Measurements from ENCODE around the gene ADAMTSL2. TPM values are rescaled to one million over a fixed set of nuclear protein-coding genes. Genes with fewer than 3 reads are reported as not detected.
A peak's percentile ranks its signal among the peaks of the same experiment; 100 is the strongest.

The ADAMTSL2 gene
- total and polyA plus RNA-seq, 4 experiments from 2014 or later = 0.07 to 0.17 (median 0.09) TPM; not detected in 1

DNA sequence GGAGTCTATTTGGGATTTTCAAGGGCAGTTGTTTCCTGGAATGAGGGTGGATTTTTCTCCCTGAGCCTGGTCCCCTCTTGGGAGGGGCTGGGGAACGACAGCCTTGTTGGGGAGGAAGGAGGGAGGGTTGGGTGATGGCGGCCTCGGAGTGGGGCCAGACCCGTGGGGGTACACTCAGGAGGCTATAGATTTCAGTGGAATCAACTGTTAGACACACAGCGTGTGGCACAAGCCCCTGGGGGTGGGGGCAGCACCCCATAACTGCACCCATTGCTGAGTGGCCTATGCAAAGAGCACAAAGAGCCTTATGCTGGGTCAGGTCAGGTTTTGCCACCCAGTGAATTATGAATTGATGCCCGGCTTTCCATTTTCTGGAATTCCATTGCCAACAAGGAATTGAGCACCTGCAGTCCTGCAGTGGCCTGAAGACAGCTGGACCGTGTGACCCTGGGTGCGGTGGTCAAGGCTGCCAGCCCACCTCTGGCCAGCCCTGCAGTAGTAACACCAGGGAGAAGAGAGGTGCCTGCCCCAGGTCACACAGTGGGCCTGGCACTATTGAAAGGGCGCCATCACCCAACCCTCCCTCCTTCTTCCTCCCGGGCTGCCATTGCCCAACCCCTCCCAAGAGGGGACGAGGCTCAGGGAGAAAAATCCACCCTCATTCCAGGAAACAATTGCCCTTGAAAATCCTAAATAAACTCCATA, 18.1 kb upstream of the ADAMTSL2 start:
- Histone ChIP-seq H3K4me1 (ENCODE audit: insufficient read depth, low read length) (no peaks in the 10 kb centered on the region), H3K36me3 (ENCODE audit: insufficient read depth, low read length) (no peaks in the 10 kb centered on the region), H3K27me3 (ENCODE audit: insufficient read depth, low read length) (no peaks in the 10 kb centered on the region), H3K27ac (ENCODE audit: low read depth, low read length) (no peak overlapping the region), H3K9me3 (ENCODE audit: control insufficient read depth in 1 of 2, low read length in 2 of 2) (no peaks in the 10 kb centered on the region), H3K4me3 (ENCODE audit: low read length in 2 of 2) (no peak overlapping the region)
- no peaks in the 10 kb centered on the region for H3K9me3 Mint-ChIP-seq
- H3K4me1 Mint-ChIP-seq = no peaks in the 10 kb centered on the region
- ChIA-PET CTCF (ENCODE audit: partially characterized antibody) (no interaction called here), POLR2A (ENCODE audit: partially characterized antibody) (no interaction called here)
- H3K4me3 Mint-ChIP-seq = no peak overlapping the region
- DNase-seq = no peak
- peaks cover 2 to 4% of the 10 kb centered on the region in 2 donors for H3K27me3 Mint-ChIP-seq
- intact Hi-C loops (cut with micrococcal nuclease) = no loop called here
- H3K27ac Mint-ChIP-seq = peak overlapping the region in 1 of 7 donors; percentile 14
- H3K36me3 Mint-ChIP-seq = no peaks in the 10 kb centered on the region

DNA sequence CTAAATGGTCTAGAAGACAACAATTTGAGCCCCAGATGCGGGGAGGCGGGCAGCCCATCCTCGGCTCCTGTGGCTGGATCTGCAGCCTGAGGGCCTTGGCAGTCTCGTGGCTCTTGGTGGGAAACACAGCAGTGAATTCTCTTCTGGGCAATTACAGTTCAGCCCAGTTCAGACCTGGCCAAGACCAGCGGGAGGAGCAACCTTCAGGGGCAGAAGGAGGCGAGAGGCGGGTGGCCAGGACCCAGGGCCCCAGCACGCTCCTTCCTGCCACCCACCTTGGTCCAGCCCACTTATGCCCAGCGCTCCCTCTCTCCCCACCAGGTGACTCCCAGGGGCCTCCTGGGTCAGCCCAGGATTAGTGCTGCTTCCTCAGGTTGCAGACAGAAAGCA, 17.5 kb upstream of the ADAMTSL2 start:
- Histone ChIP-seq H3K36me3 (ENCODE audit: insufficient read depth, low read length) (no peaks in the 10 kb centered on the region), H3K27ac (ENCODE audit: low read depth, low read length) (no peak overlapping the region), H3K4me3 (ENCODE audit: low read length in 2 of 2) (no peak overlapping the region), H3K9me3 (ENCODE audit: control insufficient read depth in 1 of 2, low read length in 2 of 2) (no peaks in the 10 kb centered on the region), H3K4me1 (ENCODE audit: insufficient read depth, low read length) (no peaks in the 10 kb centered on the region), H3K27me3 (ENCODE audit: insufficient read depth, low read length) (no peaks in the 10 kb centered on the region)
- H3K27ac Mint-ChIP-seq = peak overlapping the region in 1 of 7 donors; percentile 14
- ChIA-PET POLR2A (ENCODE audit: partially characterized antibody) (no interaction called here), CTCF (ENCODE audit: partially characterized antibody) (no interaction called here)
- H3K27me3 Mint-ChIP-seq = peaks cover 2 to 4% of the 10 kb centered on the region in 2 donors
- intact Hi-C loops (cut with micrococcal nuclease) = no loop called here
- H3K4me3 Mint-ChIP-seq = no peak overlapping the region
- H3K36me3 Mint-ChIP-seq = no peaks in the 10 kb centered on the region
- H3K9me3 Mint-ChIP-seq = no peaks in the 10 kb centered on the region
- H3K4me1 Mint-ChIP-seq = no peaks in the 10 kb centered on the region
- no peak for DNase-seq

DNA sequence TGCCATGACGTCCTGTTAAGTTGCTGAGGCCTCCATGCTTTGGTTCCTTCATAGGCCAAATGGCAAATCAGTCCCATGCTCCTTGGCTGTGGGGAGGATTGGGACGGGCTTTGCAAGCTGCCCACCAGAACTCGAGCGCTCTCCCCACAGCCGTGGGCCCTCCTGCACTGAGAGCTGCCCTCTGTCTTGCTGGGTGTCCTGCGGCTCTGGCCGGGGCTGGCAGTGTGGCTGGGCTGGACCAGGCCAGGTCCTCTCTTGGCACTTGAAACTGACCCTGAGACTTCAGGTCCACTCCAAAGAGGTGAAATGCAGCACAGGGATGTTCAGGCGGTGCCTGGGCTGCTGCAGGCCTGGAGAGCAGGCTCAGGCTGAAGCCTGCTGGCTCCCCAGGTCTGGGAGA, 16.8 kb upstream of the ADAMTSL2 start:
- Mint-ChIP-seq H3K9me3 (no peaks in the 10 kb centered on the region), H3K4me3 (no peak overlapping the region), H3K27me3 (peaks cover 2 to 4% of the 10 kb centered on the region in 2 donors), H3K27ac (no peak overlapping the region), H3K36me3 (no peaks in the 10 kb centered on the region), H3K4me1 (no peaks in the 10 kb centered on the region)
- intact Hi-C loops (cut with micrococcal nuclease) = no loop called here
- ChIA-PET CTCF (ENCODE audit: partially characterized antibody) (no interaction called here), POLR2A (ENCODE audit: partially characterized antibody) (interaction anchor here (0.7 kb wide), 1 partner anchor 487 kb away, joined by 3 read pairs; no protein-coding TSS in a partner anchor)
- Histone ChIP-seq H3K27me3 (ENCODE audit: insufficient read depth, low read length) (no peaks in the 10 kb centered on the region), H3K4me3 (ENCODE audit: low read length in 2 of 2) (no peak overlapping the region), H3K36me3 (ENCODE audit: insufficient read depth, low read length) (no peaks in the 10 kb centered on the region), H3K4me1 (ENCODE audit: insufficient read depth, low read length) (no peaks in the 10 kb centered on the region), H3K27ac (ENCODE audit: low read depth, low read length) (no peak overlapping the region), H3K9me3 (ENCODE audit: control insufficient read depth in 1 of 2, low read length in 2 of 2) (no peaks in the 10 kb centered on the region)
- DNase-seq = no peak

DNA sequence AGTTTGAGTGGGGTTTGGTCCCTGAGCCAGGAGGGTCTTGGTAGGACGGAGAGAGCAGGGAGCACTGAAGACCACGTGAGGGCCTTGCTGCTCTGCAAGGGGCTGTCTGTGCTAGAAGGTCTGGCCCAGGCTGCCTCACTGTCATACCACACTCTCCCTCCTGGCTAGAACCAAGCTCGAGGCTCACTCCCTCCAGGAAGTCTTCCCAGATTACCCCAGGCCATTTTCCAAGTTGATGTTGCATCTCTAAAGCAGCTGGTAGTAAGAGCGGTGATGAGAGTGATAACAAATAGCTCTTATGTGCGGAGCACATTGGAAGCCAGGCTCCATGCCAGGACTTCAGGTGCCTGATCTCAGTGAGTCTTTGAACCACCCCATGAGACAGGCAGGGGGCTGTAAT, 16.3 kb upstream of the ADAMTSL2 start:
- CTCF ChIA-PET (ENCODE audit: partially characterized antibody) = no interaction called here
- no peaks in the 10 kb centered on the region for H3K9me3 Mint-ChIP-seq

DNA sequence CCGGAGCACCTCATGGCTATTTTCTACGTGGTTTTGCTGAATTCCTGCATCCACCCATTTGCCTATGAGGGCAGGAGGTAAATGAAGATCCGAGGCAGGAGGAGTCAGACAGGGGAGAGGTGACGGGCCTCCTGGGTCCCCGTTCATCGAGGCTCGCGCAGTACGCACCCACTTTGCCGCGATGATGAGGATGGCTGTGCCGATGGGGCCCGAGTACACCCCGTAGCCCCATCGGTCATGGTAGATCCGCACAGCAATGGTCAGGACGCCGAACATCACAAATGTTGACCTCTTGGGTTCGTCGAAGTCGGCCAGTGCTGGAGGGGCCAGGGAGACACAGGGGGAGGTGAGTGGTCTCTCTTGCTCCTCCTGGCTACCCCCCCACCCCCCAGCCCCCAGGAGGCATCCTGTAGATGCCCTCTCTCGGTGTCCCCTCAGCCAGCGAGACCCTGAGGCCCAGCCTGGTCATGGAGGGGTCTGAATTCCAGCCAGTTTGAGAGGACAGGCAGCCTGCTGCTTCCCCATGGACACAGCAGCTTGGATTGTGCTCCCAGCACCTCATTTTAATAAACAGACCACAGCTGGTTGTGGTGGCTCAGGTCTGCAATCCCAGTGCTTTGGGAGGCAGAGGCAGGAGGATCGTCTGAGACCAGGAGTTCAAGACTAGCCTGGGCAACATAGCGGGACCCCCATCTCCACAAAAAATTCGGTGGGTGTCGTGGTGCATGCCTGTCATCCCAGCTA, 15.6 kb upstream of the ADAMTSL2 start:
- H3K4me3 ChIP-seq (ENCODE audit: low read length in 2 of 2) = no peak overlapping the region
- H3K4me1 ChIP-seq (ENCODE audit: insufficient read depth, low read length) = no peaks in the 10 kb centered on the region
- H3K27ac Mint-ChIP-seq = no peak overlapping the region
- no peak for DNase-seq
- no peaks in the 10 kb centered on the region for H3K9me3 ChIP-seq (ENCODE audit: control insufficient read depth in 1 of 2, low read length in 2 of 2)
- no peaks in the 10 kb centered on the region for H3K9me3 Mint-ChIP-seq
- H3K27me3 Mint-ChIP-seq = peaks cover 2 to 4% of the 10 kb centered on the region in 2 donors
- no peaks in the 10 kb centered on the region for H3K36me3 Mint-ChIP-seq
- ChIA-PET CTCF (ENCODE audit: partially characterized antibody) (no interaction called here), POLR2A (ENCODE audit: partially characterized antibody) (no interaction called here)
- intact Hi-C loops (cut with micrococcal nuclease) = no loop called here
- no peaks in the 10 kb centered on the region for H3K36me3 ChIP-seq (ENCODE audit: insufficient read depth, low read length)
- H3K4me3 Mint-ChIP-seq = no peak overlapping the region
- H3K27me3 ChIP-seq (ENCODE audit: insufficient read depth, low read length) = no peaks in the 10 kb centered on the region
- no peak overlapping the region for H3K27ac ChIP-seq (ENCODE audit: low read depth, low read length)
- peaks cover 0 to 4% (median 0%) of the 10 kb centered on the region in 4 donors for H3K4me1 Mint-ChIP-seq

More for the DNA sequence above, 16.3 kb upstream of the ADAMTSL2 start:
- Histone ChIP-seq H3K4me1 (ENCODE audit: insufficient read depth, low read length) (no peaks in the 10 kb centered on the region), H3K9me3 (ENCODE audit: control insufficient read depth in 1 of 2, low read length in 2 of 2) (no peaks in the 10 kb centered on the region), H3K36me3 (ENCODE audit: insufficient read depth, low read length) (no peaks in the 10 kb centered on the region), H3K4me3 (ENCODE audit: low read length in 2 of 2) (no peak overlapping the region), H3K27ac (ENCODE audit: low read depth, low read length) (no peak overlapping the region), H3K27me3 (ENCODE audit: insufficient read depth, low read length) (no peaks in the 10 kb centered on the region)
- H3K4me1 Mint-ChIP-seq = no peaks in the 10 kb centered on the region
- H3K4me3 Mint-ChIP-seq = no peak overlapping the region
- H3K27me3 Mint-ChIP-seq = peaks cover 2 to 4% of the 10 kb centered on the region in 2 donors
- intact Hi-C loops (cut with micrococcal nuclease) = no loop called here
- H3K27ac Mint-ChIP-seq = no peak overlapping the region
- no peaks in the 10 kb centered on the region for H3K36me3 Mint-ChIP-seq
- no peak for DNase-seq
- POLR2A ChIA-PET (ENCODE audit: partially characterized antibody) = interaction anchor here (0.7 kb wide), 1 partner anchor 486 kb away, joined by 3 read pairs; no protein-coding TSS in a partner anchor

DNA sequence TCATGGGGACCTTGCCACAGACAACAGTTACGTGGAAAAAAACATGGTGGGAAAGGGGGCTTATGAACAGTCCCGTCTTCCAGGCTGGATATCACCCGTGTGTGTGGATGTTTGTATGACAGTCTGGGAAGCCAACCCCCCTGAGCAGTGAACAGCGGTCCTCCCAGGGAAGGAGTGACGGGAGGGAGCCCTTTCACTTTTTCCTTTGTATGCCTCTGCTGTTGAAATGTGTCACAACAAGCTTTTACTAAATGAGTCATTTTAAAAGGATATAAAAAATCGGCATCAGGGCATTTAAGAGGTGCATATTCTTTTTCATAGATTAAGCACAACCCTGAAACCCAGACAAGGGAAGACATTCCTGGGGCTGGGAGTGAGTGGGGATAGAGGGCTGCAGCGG, 14.8 kb upstream of the ADAMTSL2 start:
- Mint-ChIP-seq H3K27me3 (peaks cover 2 to 4% of the 10 kb centered on the region in 2 donors), H3K9me3 (no peaks in the 10 kb centered on the region)
- CTCF ChIA-PET (ENCODE audit: partially characterized antibody) = no interaction called here

DNA sequence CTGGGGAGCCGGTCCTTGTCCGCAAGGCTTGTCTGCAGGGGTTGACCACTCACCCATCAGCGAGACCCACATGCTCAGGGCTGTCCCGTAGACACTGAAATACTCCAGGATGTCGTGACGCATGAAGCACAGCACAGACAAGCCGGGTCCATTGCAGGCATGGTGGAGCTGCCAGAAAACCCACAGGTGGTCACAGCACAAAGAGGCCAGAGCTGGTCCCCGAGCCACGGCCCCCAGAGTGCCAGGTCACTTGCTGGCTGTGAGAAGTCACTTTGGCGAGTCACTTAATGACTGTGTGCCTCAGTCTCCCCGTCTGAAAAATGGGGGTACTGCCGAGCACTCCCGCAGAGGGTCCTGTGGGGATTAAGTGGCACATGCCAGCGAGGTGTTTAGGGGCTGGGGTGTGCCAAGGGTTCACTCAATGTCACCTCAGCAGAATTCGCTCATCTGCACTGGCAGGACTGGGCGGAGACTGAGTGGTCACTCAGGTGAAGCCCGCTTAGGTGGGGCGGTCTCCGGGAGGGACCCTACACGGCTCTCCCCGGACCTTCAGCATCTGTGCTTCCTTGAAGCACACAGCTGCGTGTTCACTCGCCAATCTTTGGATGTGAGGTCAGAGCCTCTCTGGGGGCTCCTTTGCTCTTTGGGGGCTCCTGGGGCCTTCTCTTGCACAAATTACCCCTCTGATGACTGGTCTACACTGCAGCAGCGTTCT, 14.2 kb upstream of the ADAMTSL2 start:
- no peaks in the 10 kb centered on the region for H3K36me3 ChIP-seq (ENCODE audit: insufficient read depth, low read length)
- H3K4me3 Mint-ChIP-seq = no peak overlapping the region
- intact Hi-C loops (cut with micrococcal nuclease) = no loop called here
- CTCF ChIA-PET (ENCODE audit: partially characterized antibody) = no interaction called here
- no peak overlapping the region for H3K27ac ChIP-seq (ENCODE audit: low read depth, low read length)
- no peaks in the 10 kb centered on the region for H3K27me3 ChIP-seq (ENCODE audit: insufficient read depth, low read length)
- no peaks in the 10 kb centered on the region for H3K36me3 Mint-ChIP-seq
- no peaks in the 10 kb centered on the region for H3K9me3 ChIP-seq (ENCODE audit: control insufficient read depth in 1 of 2, low read length in 2 of 2)
- H3K4me1 Mint-ChIP-seq = peaks cover 0 to 4% (median 0%) of the 10 kb centered on the region in 4 donors
- no peaks in the 10 kb centered on the region for H3K4me1 ChIP-seq (ENCODE audit: insufficient read depth, low read length)
- H3K9me3 Mint-ChIP-seq = no peaks in the 10 kb centered on the region
- H3K27me3 Mint-ChIP-seq = peaks cover 2 to 4% of the 10 kb centered on the region in 2 donors
- H3K4me3 ChIP-seq (ENCODE audit: low read length in 2 of 2) = no peak overlapping the region
- H3K27ac Mint-ChIP-seq = no peak overlapping the region
- POLR2A ChIA-PET (ENCODE audit: partially characterized antibody) = no interaction called here
- no peak for DNase-seq

More for the DNA sequence above, 14.8 kb upstream of the ADAMTSL2 start:
- H3K27me3 ChIP-seq (ENCODE audit: insufficient read depth, low read length) = no peaks in the 10 kb centered on the region
- no peak overlapping the region for H3K4me3 ChIP-seq (ENCODE audit: low read length in 2 of 2)
- H3K4me1 ChIP-seq (ENCODE audit: insufficient read depth, low read length) = no peaks in the 10 kb centered on the region
- H3K36me3 Mint-ChIP-seq = no peaks in the 10 kb centered on the region
- POLR2A ChIA-PET (ENCODE audit: partially characterized antibody) = no interaction called here
- DNase-seq = no peak
- no peak overlapping the region for H3K27ac ChIP-seq (ENCODE audit: low read depth, low read length)
- no peak overlapping the region for H3K27ac Mint-ChIP-seq
- H3K4me3 Mint-ChIP-seq = no peak overlapping the region
- no peaks in the 10 kb centered on the region for H3K9me3 ChIP-seq (ENCODE audit: control insufficient read depth in 1 of 2, low read length in 2 of 2)
- intact Hi-C loops (cut with micrococcal nuclease) = no loop called here
- no peaks in the 10 kb centered on the region for H3K36me3 ChIP-seq (ENCODE audit: insufficient read depth, low read length)
- peaks cover 0 to 4% (median 0%) of the 10 kb centered on the region in 4 donors for H3K4me1 Mint-ChIP-seq

All from CD4-positive, alpha-beta memory T cell (primary cell).